ENCODE results near the gene ITPRID1. TPM values are rescaled to one million over a fixed set of nuclear protein-coding genes. Genes with fewer than 3 reads are reported as not detected.
A peak's percentile ranks its signal among the peaks of the same experiment; 100 is the strongest.

The ITPRID1 gene
- total RNA-seq, 5 donors from 2014 or later (not counting 1 experiment from before 2014, with no cell fraction given) = not detected

GRCh38 chr7:31687024-31687748, 173.3 kb downstream of the ITPRID1 start, which contains the start of gene PPP1R17:
Gene PPP1R17, plus strand, starts transcription at chr7:31687215. Its CDS starts 5,227 bp downstream, at chr7:31692442.
- peaks cover 0 to 2% of the 10 kb centered on the region in 2 experiments for H3K27me3 ChIP-seq (replicated peaks in 1 of 2; ENCODE audit: control insufficient read depth in 2 of 2, extremely low read depth in 1 of 2, insufficient read depth in 2 of 2, low read length in 1 of 2)
- 57% methylated on average over 5 of the region's 14 CpGs for WGBS (ENCODE audit: insufficient coverage)
- H3K4me3 ChIP-seq (ENCODE audit: control insufficient read depth in 1 of 2, extremely low read depth in 1 of 2, low read length in 1 of 2) = no peak within 1 kb of the TSS
- no peaks in the 10 kb centered on the region for H3K4me1 ChIP-seq (ENCODE audit: control insufficient read depth in 1 of 2, extremely low read depth in 1 of 2, insufficient read depth in 2 of 2, low read length in 2 of 2)
- Mint-ChIP-seq H3K4me1 (no peaks in the 10 kb centered on the region), H3K36me3 (no peaks in the 10 kb centered on the region), H3K4me3 (no peak within 1 kb of the TSS), H3K27me3 (peaks cover 0 to 4% of the 10 kb centered on the region in 2 donors), H3K9me3 (peaks cover 0 to 10% (median 9%) of the 10 kb centered on the region in 3 donors), H3K27ac (no peak within 1 kb of the TSS)
- no peak for ATAC-seq (replicated peaks in 1 of 4)
- ChIA-PET POLR2A (no interaction called here), CTCF (no interaction called here)
- no peak for DNase-seq
- H3K27ac ChIP-seq (ENCODE audit: low read length) = no peak within 1 kb of the TSS
- H3K9me3 ChIP-seq = no peaks in the 10 kb centered on the region
- H3K36me3 ChIP-seq (ENCODE audit: control insufficient read depth in 2 of 2, extremely low read depth in 1 of 2, insufficient read depth in 1 of 2, low read length in 1 of 2) = no peaks in the 10 kb centered on the region

DNA sequence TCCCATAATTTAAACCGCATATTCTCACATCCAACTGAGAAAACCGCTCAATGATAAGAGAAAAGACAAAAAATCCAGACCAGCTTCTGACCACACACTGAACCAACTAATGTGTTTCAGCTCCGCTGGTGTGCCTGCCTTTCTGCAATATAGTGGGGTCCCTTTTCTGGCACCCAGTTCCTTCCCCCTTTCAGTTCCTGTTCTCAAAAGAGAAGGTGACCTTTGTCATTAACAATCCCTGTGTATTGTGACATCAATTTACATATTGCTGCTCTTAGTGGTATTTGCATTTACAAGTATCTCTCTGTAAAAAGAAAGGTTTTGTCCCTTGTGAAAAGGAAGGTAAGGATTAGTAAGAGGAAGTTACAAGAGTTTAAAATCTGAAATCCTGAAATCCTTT, 174.5 kb downstream of the ITPRID1 start:
- DNase-seq = peak in 1 of 35 experiments; percentile 3
- Histone ChIP-seq H3K27ac (ENCODE audit: low read length) (no peak overlapping the region), H3K4me3 (ENCODE audit: control insufficient read depth in 1 of 2, extremely low read depth in 1 of 2, low read length in 1 of 2) (no peak overlapping the region), H3K27me3 (replicated peaks in 1 of 2; ENCODE audit: control insufficient read depth in 2 of 2, extremely low read depth in 1 of 2, insufficient read depth in 2 of 2, low read length in 1 of 2) (peaks cover 0 to 2% of the 10 kb centered on the region in 2 experiments), H3K4me1 (ENCODE audit: control insufficient read depth in 1 of 2, extremely low read depth in 1 of 2, insufficient read depth in 2 of 2, low read length in 2 of 2) (no peaks in the 10 kb centered on the region), H3K36me3 (ENCODE audit: control insufficient read depth in 2 of 2, extremely low read depth in 1 of 2, insufficient read depth in 1 of 2, low read length in 1 of 2) (no peaks in the 10 kb centered on the region), H3K9me3 (no peaks in the 10 kb centered on the region)
- ChIA-PET POLR2A (no interaction called here), CTCF (no interaction called here)
- Mint-ChIP-seq H3K36me3 (no peaks in the 10 kb centered on the region), H3K4me1 (no peaks in the 10 kb centered on the region), H3K27ac (no peak overlapping the region), H3K4me3 (no peak overlapping the region), H3K9me3 (peaks cover 0 to 10% (median 9%) of the 10 kb centered on the region in 3 donors), H3K27me3 (peaks cover 0 to 4% of the 10 kb centered on the region in 2 donors)
- ATAC-seq (replicated peaks in 1 of 4) = no peak
- WGBS (ENCODE audit: insufficient coverage) = 30% methylated on average over 2 of the region's 3 CpGs

- CTCF ChIA-PET = no interaction called here
- no peak overlapping the region for H3K27ac ChIP-seq (ENCODE audit: low read length)
- no CpG with 5 or more reads among the region's 2 CpGs for WGBS (ENCODE audit: insufficient coverage)
Measured at GRCh38 chr7:31688996-31689395, 175.1 kb downstream of the ITPRID1 start.

GRCh38 chr7:31690935-31691334, 177.0 kb downstream of the ITPRID1 start:
- H3K4me3 Mint-ChIP-seq = no peak overlapping the region
- DNase-seq (no peak), ATAC-seq (replicated peaks in 1 of 4) (no peak)
- H3K4me1 Mint-ChIP-seq = no peaks in the 10 kb centered on the region
- H3K27me3 ChIP-seq (replicated peaks in 1 of 2; ENCODE audit: control insufficient read depth in 2 of 2, extremely low read depth in 1 of 2, insufficient read depth in 2 of 2, low read length in 1 of 2) = peaks cover 0 to 2% of the 10 kb centered on the region in 2 experiments
- no peak overlapping the region for H3K27ac Mint-ChIP-seq
- no peaks in the 10 kb centered on the region for H3K9me3 ChIP-seq
- CTCF ChIA-PET = no interaction called here
- no peak overlapping the region for H3K27ac ChIP-seq (ENCODE audit: low read length)
- no peaks in the 10 kb centered on the region for H3K36me3 Mint-ChIP-seq
- WGBS (ENCODE audit: insufficient coverage) = no CpG with 5 or more reads among the region's 2 CpGs
- H3K4me1 ChIP-seq (ENCODE audit: control insufficient read depth in 1 of 2, extremely low read depth in 1 of 2, insufficient read depth in 2 of 2, low read length in 2 of 2) = no peaks in the 10 kb centered on the region
- H3K4me3 ChIP-seq (ENCODE audit: control insufficient read depth in 1 of 2, extremely low read depth in 1 of 2, low read length in 1 of 2) = no peak overlapping the region
- peaks cover 0 to 9% (median 3%) of the 10 kb centered on the region in 3 donors for H3K9me3 Mint-ChIP-seq
- peaks cover 0 to 4% of the 10 kb centered on the region in 2 donors for H3K27me3 Mint-ChIP-seq
- POLR2A ChIA-PET = no interaction called here
- no peaks in the 10 kb centered on the region for H3K36me3 ChIP-seq (ENCODE audit: control insufficient read depth in 2 of 2, extremely low read depth in 1 of 2, insufficient read depth in 1 of 2, low read length in 1 of 2)

More at GRCh38 chr7:31688996-31689395, 175.1 kb downstream of the ITPRID1 start:
- Histone ChIP-seq H3K4me3 (ENCODE audit: control insufficient read depth in 1 of 2, extremely low read depth in 1 of 2, low read length in 1 of 2) (no peak overlapping the region), H3K36me3 (ENCODE audit: control insufficient read depth in 2 of 2, extremely low read depth in 1 of 2, insufficient read depth in 1 of 2, low read length in 1 of 2) (no peaks in the 10 kb centered on the region), H3K4me1 (ENCODE audit: control insufficient read depth in 1 of 2, extremely low read depth in 1 of 2, insufficient read depth in 2 of 2, low read length in 2 of 2) (no peaks in the 10 kb centered on the region), H3K9me3 (no peaks in the 10 kb centered on the region), H3K27me3 (replicated peaks in 1 of 2; ENCODE audit: control insufficient read depth in 2 of 2, extremely low read depth in 1 of 2, insufficient read depth in 2 of 2, low read length in 1 of 2) (peaks cover 0 to 2% of the 10 kb centered on the region in 2 experiments)
- Mint-ChIP-seq H3K27me3 (peaks cover 0 to 4% of the 10 kb centered on the region in 2 donors), H3K4me3 (no peak overlapping the region), H3K9me3 (peaks cover 0 to 10% (median 9%) of the 10 kb centered on the region in 3 donors), H3K4me1 (no peaks in the 10 kb centered on the region), H3K27ac (no peak overlapping the region), H3K36me3 (no peaks in the 10 kb centered on the region)
- POLR2A ChIA-PET = no interaction called here
- ATAC-seq (replicated peaks in 1 of 4) (no peak), DNase-seq (no peak)

GRCh38 chr7:31692451-31692850, 178.6 kb downstream of the ITPRID1 start:
- Histone ChIP-seq H3K4me1 (ENCODE audit: control insufficient read depth in 1 of 2, extremely low read depth in 1 of 2, insufficient read depth in 2 of 2, low read length in 2 of 2) (no peaks in the 10 kb centered on the region), H3K4me3 (ENCODE audit: control insufficient read depth in 1 of 2, extremely low read depth in 1 of 2, low read length in 1 of 2) (no peak overlapping the region), H3K36me3 (ENCODE audit: control insufficient read depth in 2 of 2, extremely low read depth in 1 of 2, insufficient read depth in 1 of 2, low read length in 1 of 2) (no peaks in the 10 kb centered on the region), H3K9me3 (no peaks in the 10 kb centered on the region), H3K27me3 (replicated peaks in 1 of 2; ENCODE audit: control insufficient read depth in 2 of 2, extremely low read depth in 1 of 2, insufficient read depth in 2 of 2, low read length in 1 of 2) (peaks cover 0 to 2% of the 10 kb centered on the region in 2 experiments), H3K27ac (ENCODE audit: low read length) (no peak overlapping the region)
- peaks cover 0 to 6% (median 0%) of the 10 kb centered on the region in 3 donors for H3K9me3 Mint-ChIP-seq
- WGBS (ENCODE audit: insufficient coverage) = 29% methylated on average over 4 of the region's 5 CpGs
- ChIA-PET CTCF (no interaction called here), POLR2A (no interaction called here)
- H3K27me3 Mint-ChIP-seq = no peaks in the 10 kb centered on the region
- DNase-seq (no peak), ATAC-seq (replicated peaks in 1 of 4) (no peak)
- H3K4me3 Mint-ChIP-seq = no peak overlapping the region
- no peaks in the 10 kb centered on the region for H3K36me3 Mint-ChIP-seq
- no peak overlapping the region for H3K27ac Mint-ChIP-seq
- H3K4me1 Mint-ChIP-seq = no peaks in the 10 kb centered on the region

DNA sequence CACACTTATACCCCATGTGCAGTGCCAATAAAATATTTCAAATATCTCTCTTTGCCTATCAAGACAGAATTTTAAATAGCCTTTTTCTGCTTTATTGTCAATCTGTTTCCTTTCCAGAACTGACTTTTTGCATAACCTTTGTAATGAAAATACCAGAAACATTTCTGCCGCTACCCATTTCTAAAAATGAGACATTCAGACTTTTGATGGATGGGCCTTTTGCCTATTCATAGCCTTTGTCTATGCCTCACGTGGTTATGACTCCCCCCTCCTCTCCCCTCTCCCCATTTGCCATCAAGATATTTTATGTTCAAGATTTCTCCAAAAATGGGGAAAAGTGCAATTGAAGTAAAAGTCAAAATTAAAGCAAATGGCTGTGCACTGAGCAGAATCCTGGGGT, 179.0 kb downstream of the ITPRID1 start:
- no peaks in the 10 kb centered on the region for H3K27me3 Mint-ChIP-seq
- no peaks in the 10 kb centered on the region for H3K36me3 Mint-ChIP-seq
- no peaks in the 10 kb centered on the region for H3K27me3 ChIP-seq (replicated peaks in 1 of 2; ENCODE audit: control insufficient read depth in 2 of 2, extremely low read depth in 1 of 2, insufficient read depth in 2 of 2, low read length in 1 of 2)
- H3K36me3 ChIP-seq (ENCODE audit: control insufficient read depth in 2 of 2, extremely low read depth in 1 of 2, insufficient read depth in 1 of 2, low read length in 1 of 2) = no peaks in the 10 kb centered on the region
- no peak overlapping the region for H3K27ac ChIP-seq (ENCODE audit: low read length)
- no peak overlapping the region for H3K4me3 Mint-ChIP-seq
- POLR2A ChIA-PET = no interaction called here
- WGBS (ENCODE audit: insufficient coverage) = no CpG with 5 or more reads among the region's 2 CpGs
- H3K4me1 Mint-ChIP-seq = no peaks in the 10 kb centered on the region
- DNase-seq (no peak), ATAC-seq (replicated peaks in 1 of 4) (no peak)
- H3K4me3 ChIP-seq (ENCODE audit: control insufficient read depth in 1 of 2, extremely low read depth in 1 of 2, low read length in 1 of 2) = no peak overlapping the region
- H3K9me3 Mint-ChIP-seq = peaks cover 0 to 7% (median 0%) of the 10 kb centered on the region in 3 donors
- no peaks in the 10 kb centered on the region for H3K9me3 ChIP-seq
- CTCF ChIA-PET = no interaction called here
- no peak overlapping the region for H3K27ac Mint-ChIP-seq
- no peaks in the 10 kb centered on the region for H3K4me1 ChIP-seq (ENCODE audit: control insufficient read depth in 1 of 2, extremely low read depth in 1 of 2, insufficient read depth in 2 of 2, low read length in 2 of 2)
